Measurements from ENCODE around the gene ST3GAL2. TPM values are rescaled to one million over a fixed set of nuclear protein-coding genes. Genes with fewer than 3 reads are reported as not detected.

ST3GAL2 gene
- total RNA-seq, 1 experiment from 2014 or later = 32.7 TPM

Other genes starting within 250 kb of the ST3GAL2 start
- 29.6 and 37.5 TPM in 2 replicates for gene EXOSC6, start 187.2 kb downstream of the ST3GAL2 start, total RNA-seq (2014; rRNA removed; shearing (Covaris generic))
- 73.5 and 95.4 TPM in 2 replicates for gene AARS1, start 149.6 kb downstream of the ST3GAL2 start, total RNA-seq (2014; rRNA removed; shearing (Covaris generic))
- 40.9 and 65.2 TPM in 2 replicates for gene DDX19B, start 139.9 kb downstream of the ST3GAL2 start, total RNA-seq (2014; rRNA removed; shearing (Covaris generic))
- gene DDX19A, start 92.2 kb downstream of the ST3GAL2 start, total RNA-seq (2014; rRNA removed; shearing (Covaris generic)) = 39.3 and 69.5 TPM in 2 replicates
- gene FCSK, start 15.5 kb upstream of the ST3GAL2 start, total RNA-seq (2014; rRNA removed; shearing (Covaris generic)) = 12.9 and 15.8 TPM in 2 replicates
- gene COG4, start 84.5 kb upstream of the ST3GAL2 start, total RNA-seq (2014; rRNA removed; shearing (Covaris generic)) = 79.5 and 97.0 TPM in 2 replicates
- gene SF3B3, start 84.7 kb upstream of the ST3GAL2 start, total RNA-seq (2014; rRNA removed; shearing (Covaris generic)) = 43.6 and 98.0 TPM in 2 replicates
- 3.4 and 5.1 TPM in 2 replicates for gene IL34, start 207.5 kb upstream of the ST3GAL2 start, total RNA-seq (2014; rRNA removed; shearing (Covaris generic))
- 15.6 and 46.7 TPM in 2 replicates for gene MTSS2, start 247.0 kb upstream of the ST3GAL2 start, total RNA-seq (2014; rRNA removed; shearing (Covaris generic))

Measured in G401 (cell line).